K562 (cell line): ENCODE measurements around the gene ASPG.

Experiments used
- HNRNPLL ChIP-seq: fragments of 200-400 bp; formaldehyde crosslinking; IDR thresholded peaks from 2 replicates; pipeline ENCODE4 v1.6.1; 2017; ENCODE audit warnings: low read length, low read depth, mild to moderate bottlenecking; ENCODE audit not compliant: poor library complexity, severe bottlenecking
- HOMEZ ChIP-seq: fragments of 250-450 bp; sonication (Bioruptor Pico); IDR thresholded peaks from 2 replicates; pipeline ENCODE4 v1.4.0; 2020; ENCODE audit warnings: mild to moderate bottlenecking, moderate library complexity

- TF ChIP-seq HOMEZ (CRISPR knock-in tag), result no peak
- TF ChIP-seq HNRNPLL, result no peak
These were observed 44.1 kb downstream of the ASPG start for GRCh38 chr14:104129556-104129955.
